NAMALWA (cell line): Measurements from ENCODE around the gene ING4.
A peak's percentile ranks its signal among the peaks of the same experiment; 100 is the strongest.

Experiments used
- DNase-seq: peaks from one replicate; pipeline ENCODE4 v3.0.0-alpha.2; 2015; ENCODE audit warnings: low spot score

Gene ING4

GRCh38 chr12:6688543-6688998, 25.7 kb upstream of the ING4 start:
- peak; percentile 82 for DNase-seq

GRCh38 chr12:6685814-6686213, 22.9 kb upstream of the ING4 start:
- DNase-seq = no peak

- DNase-seq = peak; percentile 74
Measured at GRCh38 chr12:6684609-6685008, 21.7 kb upstream of the ING4 start.

GRCh38 chr12:6676962-6677361, 14.0 kb upstream of the ING4 start:
- no peak for DNase-seq

- DNase-seq = no peak
Measured at GRCh38 chr12:6672143-6672542, 9.2 kb upstream of the ING4 start.

- no peak for DNase-seq
Measured at GRCh38 chr12:6667559-6668210, 4.8 kb upstream of the ING4 start.

- no peak for DNase-seq
Measured at GRCh38 chr12:6666211-6666610, 3.3 kb upstream of the ING4 start.

GRCh38 chr12:6664902-6665301, 2.0 kb upstream of the ING4 start:
- no peak for DNase-seq

GRCh38 chr12:6662602-6662905, 365 bp downstream of the ING4 start:
- DNase-seq = no peak

- no peak for DNase-seq
Measured at GRCh38 chr12:6653987-6654386, 8.9 kb downstream of the ING4 start.

GRCh38 chr12:6653342-6653741, 9.6 kb downstream of the ING4 start:
- no peak for DNase-seq

GRCh38 chr12:6652391-6652790, 10.5 kb downstream of the ING4 start:
- DNase-seq = no peak

- DNase-seq = no peak
Measured at GRCh38 chr12:6650832-6651231, 12.1 kb downstream of the ING4 start.

- no peak for DNase-seq
Measured at GRCh38 chr12:6647083-6647604, 15.8 kb downstream of the ING4 start, which contains the start of gene ACRBP. Gene ACRBP, minus strand, starts transcription at chr12:6647432. Its CDS starts 66 bp downstream, at chr12:6647366.

- DNase-seq = no peak
Measured at GRCh38 chr12:6646276-6647082, 16.4 kb downstream of the ING4 start.

- no peak for DNase-seq
Measured at GRCh38 chr12:6644903-6645302, 18.0 kb downstream of the ING4 start.

- no peak for DNase-seq
Measured at GRCh38 chr12:6644257-6644596, 18.7 kb downstream of the ING4 start.

- DNase-seq = no peak
Measured at GRCh38 chr12:6643569-6644256, 19.2 kb downstream of the ING4 start.

- DNase-seq = no peak
Measured at GRCh38 chr12:6641131-6641530, 21.8 kb downstream of the ING4 start.

- no peak for DNase-seq
Measured at GRCh38 chr12:6640497-6640896, 22.4 kb downstream of the ING4 start.

GRCh38 chr12:6639151-6639801, 23.6 kb downstream of the ING4 start:
- DNase-seq = no peak

- DNase-seq = no peak
Measured at GRCh38 chr12:6638305-6638704, 24.6 kb downstream of the ING4 start.
